Tibial artery (tissue), 4 donors: Measurements from ENCODE around the gene ZMPSTE24.
A peak's percentile ranks its signal among the peaks of the same experiment; 100 is the strongest.

Source experiments
- DNase-seq, 2 donors: peaks; one replicate each; pipeline ENCODE4 v3.0.0-alpha.2; 2019
- H3K27ac ChIP-seq, 2 donors: fragments of 200-600 bp; sonication (generic) in 1 of 2; 1 replicate in 1 of 2; 2 replicates in 1 of 2; pipeline ENCODE4 v1.5.1; 2018 to 2019; ENCODE audit warnings: mild to moderate bottlenecking in 1 of 2
- H3K27me3 ChIP-seq, 2 donors: fragments of 200-600 bp; sonication (generic) in 1 of 2; one replicate each; pipeline versions ENCODE4 v1.5.1 to v1.6.0; 2016 to 2019
- H3K36me3 ChIP-seq, 3 donors: fragments of 200-600 bp; sonication (generic) in 2 of 3; one replicate each; pipeline ENCODE4 v1.5.1; 2016 to 2019; ENCODE audit warnings: mild to moderate bottlenecking in 2 of 3
- H3K4me1 ChIP-seq, 4 donors: fragments of 200-600 bp; sonication (generic) in 2 of 4; 1 replicate in 3 of 4; 2 replicates in 1 of 4; pipeline ENCODE4 v1.5.1; 2016 to 2019
- H3K4me3 ChIP-seq, 2 donors: fragments of 200-600 bp; sonication (generic) in 1 of 2; 1 replicate in 1 of 2; 2 replicates in 1 of 2; pipeline ENCODE4 v1.5.1; 2018 to 2019; ENCODE audit warnings: mild to moderate bottlenecking in 2 of 2
- H3K9me3 ChIP-seq, 3 donors: fragments of 200-600 bp; sonication (generic) in 1 of 3; one replicate each; pipeline ENCODE4 v1.5.1; 2016 to 2019
- intact Hi-C: fragments of 100-400 bp; cut with DNase I; formaldehyde crosslinking; loops from one replicate; pipeline ENCODE4 v1.15.0; 2023; ENCODE audit warnings: low total_unique reads
- TF ChIP-seq, protein P1 (sequence below), 2 experiments: fragments of 200-600 bp in 1 of 2; fragments of 450-650 bp in 1 of 2; IDR thresholded peaks; one replicate each; pipeline ENCODE4 v1.5.1; 2017 to 2019; ENCODE audit warnings: antibody characterized with exemption in 2 of 2, mild to moderate bottlenecking in 1 of 2, moderate library complexity in 1 of 2

ZMPSTE24 gene

GRCh38 chr1:40314721-40315238 lies 56.7 kb downstream of the ZMPSTE24 start:
- peaks cover 0 to 31% (median 24%) of the 10 kb centered on the region in 4 donors for H3K4me1 ChIP-seq
- H3K27ac ChIP-seq, result peak overlapping the region; percentile 41 to 50
- intact Hi-C loops, result loop anchor here (5.0 kb wide), 1 partner anchor 162 kb away; no protein-coding TSS in a partner anchor
- DNase-seq, result no peak
- H3K27me3 ChIP-seq, result peaks cover 0 to 15% of the 10 kb centered on the region in 2 donors
- TF ChIP-seq, protein P1, sequence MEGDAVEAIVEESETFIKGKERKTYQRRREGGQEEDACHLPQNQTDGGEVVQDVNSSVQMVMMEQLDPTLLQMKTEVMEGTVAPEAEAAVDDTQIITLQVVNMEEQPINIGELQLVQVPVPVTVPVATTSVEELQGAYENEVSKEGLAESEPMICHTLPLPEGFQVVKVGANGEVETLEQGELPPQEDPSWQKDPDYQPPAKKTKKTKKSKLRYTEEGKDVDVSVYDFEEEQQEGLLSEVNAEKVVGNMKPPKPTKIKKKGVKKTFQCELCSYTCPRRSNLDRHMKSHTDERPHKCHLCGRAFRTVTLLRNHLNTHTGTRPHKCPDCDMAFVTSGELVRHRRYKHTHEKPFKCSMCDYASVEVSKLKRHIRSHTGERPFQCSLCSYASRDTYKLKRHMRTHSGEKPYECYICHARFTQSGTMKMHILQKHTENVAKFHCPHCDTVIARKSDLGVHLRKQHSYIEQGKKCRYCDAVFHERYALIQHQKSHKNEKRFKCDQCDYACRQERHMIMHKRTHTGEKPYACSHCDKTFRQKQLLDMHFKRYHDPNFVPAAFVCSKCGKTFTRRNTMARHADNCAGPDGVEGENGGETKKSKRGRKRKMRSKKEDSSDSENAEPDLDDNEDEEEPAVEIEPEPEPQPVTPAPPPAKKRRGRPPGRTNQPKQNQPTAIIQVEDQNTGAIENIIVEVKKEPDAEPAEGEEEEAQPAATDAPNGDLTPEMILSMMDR (IDR thresholded peaks at IDR 0.05), result no peak
- H3K9me3 ChIP-seq, result no peaks in the 10 kb centered on the region
- peak overlapping the region; percentile 47 to 56 for H3K4me3 ChIP-seq
- H3K36me3 ChIP-seq, result no peaks in the 10 kb centered on the region

DNA sequence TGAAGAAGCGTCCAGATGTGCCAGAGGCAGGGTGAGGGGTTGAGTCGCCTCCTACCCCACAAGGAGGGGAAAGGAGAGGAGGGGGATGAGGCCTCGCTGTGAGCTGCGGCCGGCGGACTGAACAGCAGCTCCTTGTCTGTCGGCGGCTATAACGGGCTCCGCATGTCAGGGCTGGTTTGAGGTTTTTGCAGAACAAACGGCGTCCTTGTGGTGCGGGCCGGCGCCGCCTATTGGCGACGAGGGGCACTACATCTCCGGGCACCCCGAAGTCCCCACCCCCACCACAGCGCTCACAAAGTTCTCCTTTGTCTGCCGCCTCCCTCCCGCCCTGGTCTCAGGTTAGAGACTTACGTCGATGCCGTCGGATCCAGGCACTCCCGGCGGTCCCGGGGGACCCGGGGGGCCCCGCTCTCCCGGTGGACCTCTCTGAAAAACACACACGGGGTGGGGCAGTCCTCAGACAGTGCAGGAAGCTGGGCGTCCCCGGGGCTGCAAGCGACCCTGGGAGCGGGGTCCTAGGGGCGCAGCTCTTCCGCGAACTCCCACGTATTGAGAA lies 57.3 kb downstream of the ZMPSTE24 start:
- peak overlapping the region; percentile 41 to 50 for H3K27ac ChIP-seq
- H3K4me3 ChIP-seq, result peak overlapping the region; percentile 47 to 56
- intact Hi-C loops, result loop anchor here (5.0 kb wide), 1 partner anchor 163 kb away; no protein-coding TSS in a partner anchor
- TF ChIP-seq, protein P1 (IDR thresholded peaks at IDR 0.05), result peak; percentile 95
- H3K9me3 ChIP-seq, result no peaks in the 10 kb centered on the region
- peak; percentile 78 to 92 for DNase-seq
- no peaks in the 10 kb centered on the region for H3K36me3 ChIP-seq
- peaks cover 0 to 29% (median 24%) of the 10 kb centered on the region in 4 donors for H3K4me1 ChIP-seq
- peaks cover 0 to 15% of the 10 kb centered on the region in 2 donors for H3K27me3 ChIP-seq

DNA sequence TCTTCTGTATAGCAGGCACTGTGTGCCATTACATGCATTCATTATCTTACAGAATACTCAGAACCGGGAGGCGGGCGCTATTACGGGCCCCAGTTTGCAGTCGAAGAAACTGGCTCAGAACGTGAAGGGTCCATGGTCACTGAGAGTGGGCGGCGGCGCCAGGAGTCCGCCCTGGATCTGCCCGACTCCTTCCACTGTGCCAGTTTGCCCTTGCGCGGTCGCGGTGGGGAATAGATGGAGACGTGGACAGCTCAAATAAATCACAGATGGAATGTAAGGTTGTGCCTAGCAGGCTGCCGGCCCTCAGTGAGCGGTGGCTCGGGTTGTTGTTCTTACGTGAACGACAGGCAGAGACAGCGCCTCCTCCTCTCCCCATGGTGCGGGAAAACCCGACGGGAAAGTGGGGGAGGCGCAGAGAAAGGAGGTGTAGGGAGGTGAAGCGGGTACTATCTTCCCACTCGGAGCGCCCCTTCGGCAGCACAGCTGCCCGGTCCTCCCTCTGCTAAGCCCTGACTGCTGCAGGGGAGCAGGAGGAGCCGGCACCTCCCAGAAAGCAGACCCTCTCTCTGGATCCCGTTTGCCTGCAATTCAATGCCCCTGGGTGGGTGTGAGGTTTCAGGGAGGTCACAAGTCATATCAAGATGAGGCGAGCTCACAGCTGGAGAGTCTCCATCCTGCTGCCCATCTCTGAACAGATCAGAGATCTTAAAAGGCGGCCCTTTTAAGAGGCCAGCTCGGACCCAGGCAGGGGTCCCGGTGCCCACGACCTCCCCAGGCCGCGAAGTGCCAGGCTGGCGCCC lies 58.0 kb downstream of the ZMPSTE24 start:
- Histone ChIP-seq H3K36me3 (no peaks in the 10 kb centered on the region), H3K9me3 (no peaks in the 10 kb centered on the region), H3K27ac (peak overlapping the region; percentile 41 to 50), H3K27me3 (peaks cover 0 to 15% of the 10 kb centered on the region in 2 donors), H3K4me1 (peaks cover 0 to 29% (median 24%) of the 10 kb centered on the region in 4 donors), H3K4me3 (peak overlapping the region; percentile 47 to 56)
- DNase-seq, result no peak
- intact Hi-C loops, result loop anchor here (5.0 kb wide), 1 partner anchor 164 kb away; no protein-coding TSS in a partner anchor
- TF ChIP-seq, protein P1 (IDR thresholded peaks at IDR 0.05), result no peak

DNA sequence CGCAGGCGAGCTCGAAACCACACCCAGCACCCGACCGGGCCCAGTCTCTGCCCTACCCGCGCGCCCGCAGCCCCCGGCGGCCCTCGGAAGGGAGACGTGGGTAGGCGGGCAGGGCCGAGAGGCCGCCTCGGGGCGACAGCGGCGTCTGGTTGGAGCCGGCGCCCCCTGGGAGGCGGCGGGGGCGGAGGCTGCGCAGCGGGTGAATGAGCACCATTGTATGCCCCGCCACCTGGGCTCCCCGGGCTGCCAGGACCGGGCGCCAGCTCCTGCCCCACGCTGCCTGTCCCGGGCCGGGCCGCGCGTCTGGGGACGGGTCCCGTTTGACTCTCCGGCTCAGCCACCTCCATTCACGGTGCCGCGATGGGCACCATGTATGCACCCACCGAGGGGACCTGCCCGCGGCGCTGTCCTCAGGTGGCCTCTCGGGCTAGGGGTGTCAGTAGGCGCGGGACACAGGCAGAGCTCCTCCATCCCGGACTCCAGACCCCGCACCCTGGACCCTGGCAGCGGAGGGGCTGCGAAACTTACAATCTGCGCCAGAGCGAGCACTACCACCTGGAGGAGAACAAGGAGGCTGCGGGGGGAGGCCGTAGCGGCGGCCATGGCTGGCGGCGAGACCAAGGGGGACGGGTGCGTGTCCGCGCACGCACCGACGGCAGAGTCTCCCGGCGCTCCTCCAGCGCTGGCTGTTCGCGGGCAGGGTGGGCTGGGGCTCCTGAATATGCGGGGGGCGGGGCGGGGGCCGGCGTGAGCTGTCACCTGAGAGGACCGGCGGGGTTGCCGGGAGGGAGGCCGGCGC lies 58.8 kb downstream of the ZMPSTE24 start, which contains the start of gene COL9A2:
TSS of gene COL9A2 (minus strand) at position 692 of the 799 bp plus-strand sequence. CDS start at position 603, 89 bp downstream.
- Histone ChIP-seq H3K4me3 (peak within 1 kb of the TSS; percentile 47 to 56), H3K27me3 (peaks cover 0 to 15% of the 10 kb centered on the region in 2 donors), H3K27ac (peak within 1 kb of the TSS in 1 of 2 donors; percentile 41), H3K36me3 (no peaks in the 10 kb centered on the region), H3K9me3 (no peaks in the 10 kb centered on the region), H3K4me1 (peaks cover 0 to 29% (median 24%) of the 10 kb centered on the region in 4 donors)
- DNase-seq, result no peak
- intact Hi-C loops, result loop anchor here (5.0 kb wide), 1 partner anchor 164 kb away; no protein-coding TSS in a partner anchor
- TF ChIP-seq, protein P1 (IDR thresholded peaks at IDR 0.05), result no peak
